Astrocyte (in vitro differentiated cells and primary cell): ENCODE data around the gene STOM. TPM values are rescaled to one million over a fixed set of nuclear protein-coding genes. Genes with fewer than 3 reads are reported as not detected.

Experiments
- DNase-seq: peaks from one replicate; pipeline ENCODE4 v3.0.0-alpha.2; 2010; ENCODE audit warnings: low read depth
- FAIRE-seq: peaks from 2 replicates; lab custom pipeline; 2011; peaks lifted over from hg19 to GRCh38; lab: Jason Lieb, UNC
- H2AFZ ChIP-seq: 2 replicates; pipeline ENCODE4 v1.6.0; 2012; ENCODE audit warnings: low read depth, low read length, inconsistent platforms
- H3K27ac ChIP-seq: 2 replicates; pipeline ENCODE4 v1.5.1; 2011; ENCODE audit warnings: low read depth, low read length, inconsistent platforms
- H3K27me3 ChIP-seq: 2 replicates; pipeline ENCODE4 v1.6.0; 2011; ENCODE audit warnings: low read length, inconsistent platforms; ENCODE audit not compliant: insufficient read depth
- H3K36me3 ChIP-seq: 2 replicates; pipeline ENCODE4 v1.5.1; 2011; ENCODE audit warnings: low read length, inconsistent platforms; ENCODE audit not compliant: insufficient read depth
- H3K4me1 ChIP-seq: 2 replicates; pipeline ENCODE4 v1.5.1; 2011; ENCODE audit warnings: low read length, inconsistent platforms; ENCODE audit not compliant: insufficient read depth
- H3K4me2 ChIP-seq: 2 replicates; pipeline ENCODE4 v1.6.0; 2012; ENCODE audit warnings: low read length, inconsistent platforms
- H3K4me3 ChIP-seq: 2 replicates; pipeline ENCODE4 v1.5.1; 2011; ENCODE audit warnings: low read depth, mild to moderate bottlenecking, low read length, inconsistent platforms; ENCODE audit not compliant: insufficient read depth
- H3K79me2 ChIP-seq: 2 replicates; pipeline ENCODE4 v1.6.0; 2012; ENCODE audit warnings: mild to moderate bottlenecking, low read length, inconsistent platforms; ENCODE audit not compliant: insufficient read depth
- H3K9ac ChIP-seq: 2 replicates; pipeline ENCODE4 v1.6.0; 2012; ENCODE audit warnings: mild to moderate bottlenecking, low read length, inconsistent platforms
- H3K9me3 ChIP-seq: 2 replicates; pipeline ENCODE4 v1.5.1; 2012; ENCODE audit warnings: low read depth, mild to moderate bottlenecking, low read length, inconsistent platforms; ENCODE audit not compliant: insufficient read depth
- H4K20me1 ChIP-seq: 2 replicates; pipeline ENCODE4 v1.6.0; 2012; ENCODE audit warnings: low read length, inconsistent platforms; ENCODE audit not compliant: insufficient read depth
- H3K27ac Mint-ChIP-seq: one replicate; pipeline ENCODE4 v1.8.0; 2021; ENCODE audit warnings: mild to moderate bottlenecking, mixed read lengths; ENCODE audit not compliant: unreplicated experiment
- H3K27me3 Mint-ChIP-seq: one replicate; pipeline ENCODE4 v1.8.0; 2021; ENCODE audit warnings: low read depth, mixed read lengths; ENCODE audit not compliant: unreplicated experiment
- H3K36me3 Mint-ChIP-seq: one replicate; pipeline ENCODE4 v1.8.0; 2021; ENCODE audit warnings: low read depth, mixed read lengths; ENCODE audit not compliant: unreplicated experiment
- H3K4me1 Mint-ChIP-seq: one replicate; pipeline ENCODE4 v1.8.0; 2021; ENCODE audit warnings: low read depth, mixed read lengths; ENCODE audit not compliant: unreplicated experiment
- H3K4me3 Mint-ChIP-seq: one replicate; pipeline ENCODE4 v1.8.0; 2021; ENCODE audit warnings: mild to moderate bottlenecking, moderate library complexity, mixed read lengths; ENCODE audit not compliant: unreplicated experiment
- H3K9me3 Mint-ChIP-seq: one replicate; pipeline ENCODE4 v1.8.0; 2021; ENCODE audit warnings: mild to moderate bottlenecking, mixed read lengths; ENCODE audit not compliant: unreplicated experiment
- EZH2 ChIP-seq: IDR thresholded peaks from 2 replicates; pipeline ENCODE4 v1.6.1; 2012; ENCODE audit warnings: mild to moderate bottlenecking, low read length, inconsistent platforms; ENCODE audit not compliant: insufficient read depth
- total RNA-seq: library from RNA; stranded (reverse); gene quantifications from 2 replicates; pipeline ENCODE4 v1.2.1, GENCODE V29; 2021
- TF ChIP-seq, protein P1 (sequence below): IDR thresholded peaks from 2 replicates; pipeline ENCODE4 v1.5.1; 2011; ENCODE audit warnings: low read depth, mild to moderate bottlenecking, inconsistent platforms, low read length, moderate library complexity; ENCODE audit not compliant: insufficient read depth

STOM gene
- total RNA-seq, 1 donor from 2014 or later: 8.7 TPM

DNA sequence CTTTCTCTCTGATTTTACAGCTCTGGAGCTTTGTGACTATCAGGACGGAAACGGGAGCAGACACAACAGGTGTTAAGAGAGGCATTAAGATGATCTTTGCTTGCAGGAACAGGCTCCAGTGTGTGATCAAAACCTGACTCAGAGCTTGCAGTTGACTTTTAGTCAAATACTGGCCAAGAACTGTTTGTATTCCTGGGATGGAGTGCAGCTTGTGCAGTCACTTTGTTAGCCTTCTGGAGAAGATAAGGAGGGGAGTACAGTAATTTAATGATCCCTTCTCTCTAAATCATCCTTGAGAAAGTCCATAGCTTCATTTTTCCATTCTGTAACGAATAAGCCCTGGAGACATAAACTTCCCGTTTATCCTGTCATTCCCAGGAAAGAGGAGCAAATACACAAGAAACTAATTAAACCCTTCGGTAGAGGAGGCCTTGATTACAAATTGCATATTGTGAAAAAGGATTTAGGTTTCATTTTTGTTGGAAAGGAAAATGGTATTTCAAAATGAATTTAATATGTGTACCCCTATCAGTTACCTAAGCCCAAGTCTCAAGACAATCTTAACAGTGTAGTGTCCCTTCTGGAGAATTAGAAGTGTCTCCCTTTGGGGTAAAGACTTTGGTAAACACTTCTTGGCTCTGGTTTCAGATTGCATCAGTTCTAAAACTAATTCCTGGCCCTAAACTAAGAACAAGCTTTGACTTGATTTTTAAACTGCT lies 3.1 kb upstream of the STOM start:
- no peak overlapping the region for H3K27ac ChIP-seq
- no peak overlapping the region for H3K4me2 ChIP-seq
- H4K20me1 ChIP-seq: no peaks in the 10 kb centered on the region
- peaks cover 4% of the 10 kb centered on the region for H3K79me2 ChIP-seq
- H3K4me3 Mint-ChIP-seq: no peak overlapping the region
- no peaks in the 10 kb centered on the region for H3K9me3 ChIP-seq
- FAIRE-seq (no peak), DNase-seq (no peak)
- TF ChIP-seq EZH2: no peak
- TF ChIP-seq, protein P1, sequence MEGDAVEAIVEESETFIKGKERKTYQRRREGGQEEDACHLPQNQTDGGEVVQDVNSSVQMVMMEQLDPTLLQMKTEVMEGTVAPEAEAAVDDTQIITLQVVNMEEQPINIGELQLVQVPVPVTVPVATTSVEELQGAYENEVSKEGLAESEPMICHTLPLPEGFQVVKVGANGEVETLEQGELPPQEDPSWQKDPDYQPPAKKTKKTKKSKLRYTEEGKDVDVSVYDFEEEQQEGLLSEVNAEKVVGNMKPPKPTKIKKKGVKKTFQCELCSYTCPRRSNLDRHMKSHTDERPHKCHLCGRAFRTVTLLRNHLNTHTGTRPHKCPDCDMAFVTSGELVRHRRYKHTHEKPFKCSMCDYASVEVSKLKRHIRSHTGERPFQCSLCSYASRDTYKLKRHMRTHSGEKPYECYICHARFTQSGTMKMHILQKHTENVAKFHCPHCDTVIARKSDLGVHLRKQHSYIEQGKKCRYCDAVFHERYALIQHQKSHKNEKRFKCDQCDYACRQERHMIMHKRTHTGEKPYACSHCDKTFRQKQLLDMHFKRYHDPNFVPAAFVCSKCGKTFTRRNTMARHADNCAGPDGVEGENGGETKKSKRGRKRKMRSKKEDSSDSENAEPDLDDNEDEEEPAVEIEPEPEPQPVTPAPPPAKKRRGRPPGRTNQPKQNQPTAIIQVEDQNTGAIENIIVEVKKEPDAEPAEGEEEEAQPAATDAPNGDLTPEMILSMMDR: no peak
- H3K27ac Mint-ChIP-seq: no peak overlapping the region
- H3K4me3 ChIP-seq: no peak overlapping the region
- no peaks in the 10 kb centered on the region for H3K36me3 ChIP-seq
- H2AFZ ChIP-seq: no peak overlapping the region
- H3K9me3 Mint-ChIP-seq: peaks cover 2% of the 10 kb centered on the region
- H3K27me3 Mint-ChIP-seq: peaks cover 3% of the 10 kb centered on the region
- no peaks in the 10 kb centered on the region for H3K27me3 ChIP-seq
- no peaks in the 10 kb centered on the region for H3K36me3 Mint-ChIP-seq
- peaks cover 5% of the 10 kb centered on the region for H3K4me1 Mint-ChIP-seq
- H3K9ac ChIP-seq: no peak overlapping the region
- peaks cover 7% of the 10 kb centered on the region for H3K4me1 ChIP-seq

DNA sequence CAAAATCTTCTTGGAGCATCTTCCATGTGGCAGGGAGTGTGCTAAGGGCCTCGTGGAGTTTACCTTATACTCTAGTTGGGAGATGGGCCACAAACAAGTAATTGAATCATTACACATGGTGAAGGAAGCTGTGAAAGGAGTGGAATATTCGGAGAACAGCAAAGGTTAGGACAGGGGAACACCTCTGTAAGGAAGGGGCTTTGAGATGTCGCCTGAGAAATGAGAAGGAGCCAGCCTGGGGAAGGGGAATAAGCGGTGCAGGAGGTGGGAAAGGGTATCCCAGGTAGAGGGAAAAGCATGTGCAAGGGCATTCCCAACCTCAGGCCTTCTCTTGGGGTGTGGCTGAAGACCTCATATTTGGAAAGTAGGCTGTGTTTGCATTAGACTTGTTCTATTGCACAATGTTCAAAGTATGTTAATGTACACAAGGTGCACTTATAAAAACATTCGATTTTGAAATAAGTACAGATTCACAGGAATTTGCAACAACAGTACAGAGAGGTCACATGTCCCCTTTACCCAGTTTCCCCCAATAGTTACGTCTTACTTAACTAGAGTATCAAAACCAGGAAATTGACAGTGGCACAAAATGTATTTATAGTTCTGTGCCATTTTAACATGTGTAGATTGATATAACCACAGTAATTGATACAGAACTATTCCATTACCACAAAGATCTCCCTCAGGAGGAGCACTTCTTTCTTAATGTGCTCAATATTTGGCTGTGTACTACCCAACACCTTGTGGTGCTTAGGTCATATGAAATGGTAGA lies 2.4 kb upstream of the STOM start:
- FAIRE-seq (no peak), DNase-seq (no peak)
- Histone ChIP-seq H3K9me3 (no peaks in the 10 kb centered on the region), H2AFZ (no peak overlapping the region), H3K27ac (no peak overlapping the region), H3K36me3 (no peaks in the 10 kb centered on the region), H3K27me3 (no peaks in the 10 kb centered on the region), H4K20me1 (no peaks in the 10 kb centered on the region), H3K9ac (no peak overlapping the region), H3K4me3 (no peak overlapping the region), H3K4me2 (no peak overlapping the region), H3K4me1 (peaks cover 7% of the 10 kb centered on the region), H3K79me2 (peaks cover 4% of the 10 kb centered on the region)
- H3K9me3 Mint-ChIP-seq: peaks cover 2% of the 10 kb centered on the region
- peaks cover 10% of the 10 kb centered on the region for H3K4me1 Mint-ChIP-seq
- H3K4me3 Mint-ChIP-seq: no peak overlapping the region
- TF ChIP-seq, protein P1: no peak
- H3K36me3 Mint-ChIP-seq: no peaks in the 10 kb centered on the region
- no peak overlapping the region for H3K27ac Mint-ChIP-seq
- H3K27me3 Mint-ChIP-seq: peaks cover 3% of the 10 kb centered on the region
